IPS-15b (cell line): Measurements from ENCODE around the gene NELL2.

Experiments
- H3K27me3 ChIP-seq: one replicate; pipeline ENCODE4 v1.6.1; 2013; ENCODE audit warnings: low read length; ENCODE audit not compliant: control insufficient read depth, insufficient read depth
- H3K36me3 ChIP-seq: one replicate; pipeline ENCODE4 v1.6.1; 2013; ENCODE audit warnings: low read length; ENCODE audit not compliant: control insufficient read depth, insufficient read depth
- H3K4me1 ChIP-seq: one replicate; pipeline ENCODE4 v1.6.1; 2013; ENCODE audit warnings: mild to moderate bottlenecking, low read length; ENCODE audit not compliant: control insufficient read depth, insufficient read depth
- H3K4me3 ChIP-seq: one replicate; pipeline ENCODE4 v1.5.1; 2013; ENCODE audit warnings: low read depth, low read length
- H3K9ac ChIP-seq: one replicate; pipeline ENCODE4 v1.6.1; 2013; ENCODE audit warnings: low read depth, mild to moderate bottlenecking, low read length
- H3K9me3 ChIP-seq: one replicate; pipeline ENCODE4 v1.6.1; 2013; ENCODE audit warnings: mild to moderate bottlenecking, low read length; ENCODE audit not compliant: control insufficient read depth, insufficient read depth

The NELL2 gene

GRCh38 chr12:44546060-44546459 is 330.1 kb downstream of the NELL2 start:
- no peak overlapping the region for H3K9ac ChIP-seq
- no peaks in the 10 kb centered on the region for H3K27me3 ChIP-seq
- no peaks in the 10 kb centered on the region for H3K36me3 ChIP-seq
- no peaks in the 10 kb centered on the region for H3K4me1 ChIP-seq
- no peaks in the 10 kb centered on the region for H3K9me3 ChIP-seq
- no peak overlapping the region for H3K4me3 ChIP-seq

DNA sequence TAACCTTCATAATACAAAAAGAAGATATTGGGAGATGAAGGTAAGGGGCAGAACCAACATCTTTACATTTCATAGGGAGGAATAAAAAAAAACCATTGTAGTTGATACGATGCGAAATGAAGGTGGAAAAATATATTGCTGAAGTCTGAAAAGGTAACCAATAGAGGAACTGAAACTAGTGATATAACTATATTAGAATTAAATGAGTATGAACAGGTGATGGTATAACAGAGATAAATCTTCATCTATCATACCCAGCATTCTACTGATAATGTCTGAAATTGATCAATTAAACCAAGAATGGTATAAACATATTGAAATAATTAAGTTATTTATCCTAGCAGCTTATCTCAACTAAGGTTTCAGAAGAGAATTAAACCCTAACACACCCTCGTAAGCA is 332.1 kb downstream of the NELL2 start:
- Histone ChIP-seq H3K36me3 (no peaks in the 10 kb centered on the region), H3K9me3 (no peaks in the 10 kb centered on the region), H3K4me1 (no peaks in the 10 kb centered on the region), H3K27me3 (no peaks in the 10 kb centered on the region), H3K9ac (no peak overlapping the region), H3K4me3 (no peak overlapping the region)

- H3K4me1 ChIP-seq, result no peaks in the 10 kb centered on the region
- no peak overlapping the region for H3K4me3 ChIP-seq
- H3K27me3 ChIP-seq, result no peaks in the 10 kb centered on the region
- no peaks in the 10 kb centered on the region for H3K9me3 ChIP-seq
- H3K36me3 ChIP-seq, result no peaks in the 10 kb centered on the region
- no peak overlapping the region for H3K9ac ChIP-seq
Measured at GRCh38 chr12:44542716-44543115, 333.4 kb downstream of the NELL2 start.

DNA sequence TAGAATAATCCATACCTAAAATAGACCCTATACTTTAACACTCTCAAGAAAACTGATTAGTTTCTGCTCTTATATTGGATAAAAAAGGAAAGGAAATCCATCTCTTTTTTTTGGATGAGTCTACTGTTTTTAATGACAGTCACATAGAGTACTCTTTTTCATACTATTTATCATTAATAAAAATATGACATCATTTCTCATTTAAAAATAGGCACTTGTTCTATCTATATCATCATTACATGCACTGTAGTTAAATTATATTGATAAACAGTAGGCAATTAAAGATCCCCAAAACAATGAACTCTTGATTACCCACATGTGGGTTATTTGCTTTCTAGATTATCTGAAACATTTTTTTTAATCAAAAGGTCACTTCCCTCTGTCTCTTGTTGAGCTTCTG is 338.8 kb downstream of the NELL2 start:
- H3K4me1 ChIP-seq, result no peaks in the 10 kb centered on the region
- no peak overlapping the region for H3K4me3 ChIP-seq
- no peaks in the 10 kb centered on the region for H3K9me3 ChIP-seq
- no peaks in the 10 kb centered on the region for H3K27me3 ChIP-seq
- no peak overlapping the region for H3K9ac ChIP-seq
- no peaks in the 10 kb centered on the region for H3K36me3 ChIP-seq

DNA sequence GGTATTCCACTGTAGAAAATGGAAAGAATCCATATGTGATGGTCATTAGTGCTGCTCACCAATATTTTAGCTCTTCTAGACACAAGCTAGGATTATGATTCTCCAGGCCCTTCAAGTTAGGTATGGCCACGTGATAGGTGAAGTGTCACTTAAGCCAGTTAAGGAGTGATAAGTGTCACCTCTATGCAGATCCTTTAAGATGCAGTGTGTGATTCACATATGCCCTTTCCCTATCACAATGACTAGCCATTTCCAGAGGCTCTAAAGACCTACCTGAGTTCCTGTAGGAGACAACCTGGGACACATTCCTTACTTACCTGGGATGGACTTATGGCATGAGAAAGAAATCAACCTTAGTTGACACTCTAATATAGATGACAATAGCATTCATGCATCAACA is 343.2 kb downstream of the NELL2 start:
- no peaks in the 10 kb centered on the region for H3K36me3 ChIP-seq
- H3K27me3 ChIP-seq, result no peaks in the 10 kb centered on the region
- no peaks in the 10 kb centered on the region for H3K4me1 ChIP-seq
- H3K9ac ChIP-seq, result no peak overlapping the region
- H3K4me3 ChIP-seq, result no peak overlapping the region
- no peaks in the 10 kb centered on the region for H3K9me3 ChIP-seq

DNA sequence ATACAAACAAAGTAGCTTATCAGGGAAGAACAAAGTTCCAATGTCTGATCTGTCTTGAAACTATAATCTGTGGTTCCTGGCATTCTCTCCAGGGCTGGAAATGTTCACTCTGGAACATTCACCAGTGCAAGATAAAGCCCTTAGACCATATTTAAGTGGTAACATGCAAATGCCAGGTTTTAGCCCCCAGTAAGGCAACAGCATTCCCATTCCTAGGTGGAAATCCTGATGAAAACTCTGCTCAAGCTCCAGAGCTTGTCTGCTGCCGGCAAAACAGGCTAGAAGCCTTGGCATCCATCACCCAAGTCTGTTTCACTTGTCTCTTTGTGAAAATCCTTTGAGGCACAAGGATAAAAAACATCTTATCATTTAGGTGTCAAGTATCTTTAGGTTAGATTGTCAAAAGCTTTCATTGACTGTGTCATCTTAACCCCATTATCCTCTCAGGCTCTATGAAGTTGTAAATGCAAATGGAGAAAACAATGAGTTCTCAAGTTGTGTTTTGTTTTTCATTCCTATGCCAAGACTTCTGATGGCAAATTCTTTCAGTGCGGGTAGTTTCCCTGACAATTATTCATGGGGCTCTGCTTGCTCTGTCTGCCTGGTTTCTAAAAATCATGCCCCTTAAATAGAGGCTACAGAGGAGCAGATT is 344.7 kb downstream of the NELL2 start:
- no peak overlapping the region for H3K9ac ChIP-seq
- H3K4me3 ChIP-seq, result no peak overlapping the region
- H3K9me3 ChIP-seq, result no peaks in the 10 kb centered on the region
- H3K36me3 ChIP-seq, result no peaks in the 10 kb centered on the region
- H3K27me3 ChIP-seq, result no peaks in the 10 kb centered on the region
- no peaks in the 10 kb centered on the region for H3K4me1 ChIP-seq

DNA sequence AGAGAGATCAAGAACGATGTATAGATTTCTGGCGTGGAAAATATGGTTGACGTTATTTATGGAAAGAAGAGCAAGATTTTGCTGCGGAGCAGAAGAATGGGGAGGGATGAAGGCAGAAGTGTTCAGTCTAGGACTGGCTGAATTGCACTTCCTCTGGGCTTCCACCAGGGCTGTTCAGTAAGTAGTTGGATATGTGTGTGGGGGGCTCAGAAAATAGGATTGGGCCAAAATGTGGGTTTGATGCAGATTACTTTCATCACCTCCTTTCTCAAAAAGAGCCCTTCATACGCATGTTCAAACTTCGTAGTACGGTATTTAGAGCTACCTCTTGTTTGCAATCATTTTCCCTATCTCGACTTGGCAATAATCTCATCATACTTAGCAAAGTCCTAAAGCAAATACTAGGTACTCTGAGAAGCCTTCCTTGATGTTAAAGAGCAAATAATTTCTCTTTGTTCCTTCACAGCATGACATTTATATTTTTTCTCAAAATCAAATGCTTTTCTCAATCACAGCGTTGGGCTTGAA is 349.4 kb downstream of the NELL2 start:
- Histone ChIP-seq H3K4me3 (no peak overlapping the region), H3K9ac (no peak overlapping the region), H3K9me3 (no peaks in the 10 kb centered on the region), H3K4me1 (no peaks in the 10 kb centered on the region), H3K36me3 (no peaks in the 10 kb centered on the region), H3K27me3 (no peaks in the 10 kb centered on the region)

DNA sequence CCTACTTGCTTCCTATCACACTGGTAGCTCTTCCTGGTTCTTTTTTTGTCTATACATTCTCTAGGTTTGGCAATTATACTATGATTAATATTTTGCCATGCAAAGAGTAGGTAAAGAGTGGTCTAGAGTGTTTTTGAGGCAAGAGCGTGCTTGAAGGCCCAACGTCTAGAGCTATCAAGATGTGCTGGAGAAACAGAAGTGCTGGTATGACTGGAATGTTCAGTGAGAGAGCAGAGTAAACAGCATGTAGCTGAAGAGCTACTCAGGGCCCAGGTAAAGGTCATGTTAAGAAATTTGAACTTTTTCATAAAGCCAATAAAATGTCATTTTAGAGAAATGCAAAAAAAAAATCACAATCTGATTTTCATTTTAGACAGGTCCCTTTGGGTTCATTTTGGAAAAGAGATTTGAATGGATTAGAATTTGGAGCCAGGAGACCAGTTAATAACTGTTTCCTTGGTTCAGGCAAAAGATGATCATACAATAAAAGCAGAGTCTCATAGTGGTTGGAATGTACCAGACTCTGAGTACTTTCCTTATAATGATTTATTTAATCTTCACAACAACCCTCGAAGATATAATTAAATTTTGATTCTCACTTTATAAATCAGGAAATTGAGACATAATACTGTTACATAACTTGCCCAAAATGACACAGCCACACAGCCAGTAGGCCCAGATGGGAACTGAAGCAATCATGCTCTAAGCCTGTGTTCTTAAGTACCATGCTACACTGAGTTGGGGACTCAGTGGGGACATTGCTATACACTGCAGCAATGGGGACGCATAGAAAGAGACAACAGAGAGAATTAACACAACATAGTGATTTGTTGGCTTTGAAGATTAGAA is 350.1 kb downstream of the NELL2 start:
- no peaks in the 10 kb centered on the region for H3K36me3 ChIP-seq
- no peaks in the 10 kb centered on the region for H3K4me1 ChIP-seq
- no peak overlapping the region for H3K9ac ChIP-seq
- H3K27me3 ChIP-seq, result no peaks in the 10 kb centered on the region
- H3K9me3 ChIP-seq, result no peaks in the 10 kb centered on the region
- H3K4me3 ChIP-seq, result no peak overlapping the region

DNA sequence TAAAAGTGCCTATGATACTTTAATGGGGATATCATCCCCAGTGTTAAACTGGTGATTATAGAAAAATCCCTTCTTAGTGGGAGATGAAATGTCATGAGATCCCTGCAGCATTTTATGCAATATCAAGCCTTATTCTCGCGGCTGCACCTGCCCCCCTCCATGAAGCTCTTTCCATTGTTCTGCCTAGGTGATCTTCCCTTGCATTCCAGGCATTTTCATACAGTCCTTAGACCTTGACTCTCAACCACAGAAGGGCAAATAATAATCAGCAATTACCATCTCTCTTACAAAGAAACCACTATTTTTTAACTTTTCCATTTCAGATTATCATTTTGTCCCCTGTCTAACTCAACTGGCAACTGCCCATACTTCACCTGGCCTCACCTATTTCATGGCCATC is 352.3 kb downstream of the NELL2 start:
- Histone ChIP-seq H3K9ac (no peak overlapping the region), H3K27me3 (no peaks in the 10 kb centered on the region), H3K4me3 (no peak overlapping the region), H3K9me3 (no peaks in the 10 kb centered on the region), H3K36me3 (no peaks in the 10 kb centered on the region), H3K4me1 (no peaks in the 10 kb centered on the region)

DNA sequence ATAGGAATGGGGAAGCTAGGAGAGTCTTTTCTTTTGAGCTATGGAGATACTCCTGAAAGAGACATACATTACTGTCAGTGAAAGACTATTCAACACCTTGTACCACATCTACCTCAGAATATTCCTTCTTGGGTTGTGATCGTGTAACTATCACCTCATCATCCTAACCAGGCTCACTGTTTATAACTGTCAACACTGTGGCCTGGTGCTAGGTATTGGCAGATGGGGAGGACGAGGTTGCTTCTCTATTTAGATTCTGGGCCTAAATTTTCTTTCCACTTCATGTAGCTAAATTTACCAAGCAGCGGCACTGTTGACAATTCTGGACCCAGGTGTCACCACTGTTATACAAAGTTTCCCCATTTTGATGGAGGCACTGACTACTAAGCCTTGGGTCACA is 354.4 kb downstream of the NELL2 start:
- H3K27me3 ChIP-seq, result no peaks in the 10 kb centered on the region
- H3K4me3 ChIP-seq, result no peak overlapping the region
- no peaks in the 10 kb centered on the region for H3K36me3 ChIP-seq
- H3K4me1 ChIP-seq, result no peaks in the 10 kb centered on the region
- no peak overlapping the region for H3K9ac ChIP-seq
- H3K9me3 ChIP-seq, result no peaks in the 10 kb centered on the region

GRCh38 chr12:44519931-44520330 is 356.2 kb downstream of the NELL2 start:
- Histone ChIP-seq H3K27me3 (no peaks in the 10 kb centered on the region), H3K4me1 (no peaks in the 10 kb centered on the region), H3K9me3 (no peaks in the 10 kb centered on the region), H3K36me3 (no peaks in the 10 kb centered on the region), H3K4me3 (no peak overlapping the region), H3K9ac (no peak overlapping the region)

DNA sequence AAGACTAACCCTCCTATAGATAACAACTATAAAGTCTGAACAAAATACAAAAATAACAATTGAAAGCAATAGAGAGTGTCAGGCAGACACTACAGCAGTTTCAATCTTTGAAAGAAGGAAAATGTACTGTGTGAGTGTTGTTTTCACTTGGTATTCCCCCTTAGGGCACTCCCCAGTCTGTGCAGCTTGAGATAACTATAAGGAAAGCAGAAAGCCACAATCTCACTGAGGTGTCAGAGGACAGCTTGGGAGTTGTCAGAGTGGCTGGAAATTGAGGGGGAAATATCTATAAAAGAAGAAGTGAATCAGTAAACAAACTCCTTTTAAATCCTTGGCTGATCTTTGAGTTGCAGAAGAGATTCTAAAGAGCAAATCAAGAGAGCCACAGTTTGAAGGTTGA is 364.8 kb downstream of the NELL2 start:
- Histone ChIP-seq H3K4me1 (no peaks in the 10 kb centered on the region), H3K27me3 (no peaks in the 10 kb centered on the region)

More for the DNA sequence above, 364.8 kb downstream of the NELL2 start:
- no peak overlapping the region for H3K4me3 ChIP-seq
- no peaks in the 10 kb centered on the region for H3K36me3 ChIP-seq
- H3K9me3 ChIP-seq, result no peaks in the 10 kb centered on the region
- no peak overlapping the region for H3K9ac ChIP-seq
